SW480 (cell line): ENCODE results near the gene SCO2.

Source experiments
- DNase-seq: peaks from one replicate; pipeline ENCODE4 v3.0.0-alpha.2; 2016; ENCODE audit warnings: low spot score

The SCO2 gene

GRCh38 chr22:50531962-50532674 lies 6.7 kb upstream of the SCO2 start:
- peak; percentile 46 for DNase-seq

- no peak for DNase-seq
Measured at GRCh38 chr22:50531546-50531961, 6.2 kb upstream of the SCO2 start.

- DNase-seq = peak; percentile 58
Measured at GRCh38 chr22:50530877-50531545, 5.6 kb upstream of the SCO2 start.

GRCh38 chr22:50530580-50530876 lies 5.1 kb upstream of the SCO2 start:
- DNase-seq = no peak

- no peak for DNase-seq
Measured at GRCh38 chr22:50529897-50530579, 4.6 kb upstream of the SCO2 start, which contains the start of gene TYMP. Gene TYMP, minus strand, starts transcription at chr22:50530012. Its CDS starts 303 bp downstream, at chr22:50529709.

- DNase-seq = no peak
Measured at GRCh38 chr22:50529416-50529896, 4.1 kb upstream of the SCO2 start.

GRCh38 chr22:50528682-50529415 lies 3.5 kb upstream of the SCO2 start:
- no peak for DNase-seq

GRCh38 chr22:50527921-50528681 lies 2.7 kb upstream of the SCO2 start:
- DNase-seq = no peak

GRCh38 chr22:50526834-50527801 lies 1.7 kb upstream of the SCO2 start:
- no peak for DNase-seq

- DNase-seq = peak; percentile 76
Measured at GRCh38 chr22:50526108-50526833, 873 bp upstream of the SCO2 start.

GRCh38 chr22:50525858-50526107 lies 385 bp upstream of the SCO2 start:
- no peak for DNase-seq

GRCh38 chr22:50524676-50525103 lies 708 bp downstream of the SCO2 start:
- DNase-seq = peak; percentile 47

GRCh38 chr22:50523806-50524675 lies 1.4 kb downstream of the SCO2 start:
- DNase-seq = no peak

- DNase-seq = no peak
Measured at GRCh38 chr22:50523458-50523805, 2.0 kb downstream of the SCO2 start.

- no peak for DNase-seq
Measured at GRCh38 chr22:50522806-50523438, 2.5 kb downstream of the SCO2 start.

GRCh38 chr22:50522208-50522805 lies 3.1 kb downstream of the SCO2 start:
- DNase-seq = no peak

- DNase-seq = no peak
Measured at GRCh38 chr22:50521710-50522109, 3.7 kb downstream of the SCO2 start.

- no peak for DNase-seq
Measured at GRCh38 chr22:50520826-50521453, 4.5 kb downstream of the SCO2 start.
